Measurements from ENCODE around the gene NFIA. TPM values are rescaled to one million over a fixed set of nuclear protein-coding genes. Genes with fewer than 3 reads are reported as not detected.

NFIA gene
- total and polyA plus RNA-seq, 9 of the 15 experiments (the other 6 are each of a cell fraction or from before 2014, with no cell fraction given): 5.3 to 24.9 (median 9.8) TPM

- peak; percentile 37; the same call in 1 of the 2 replicates for TF ChIP-seq TOE1 (IDR thresholded peaks at IDR 0.05; ENCODE audit: borderline replicate concordance)
- TF ChIP-seq TOE1 (CRISPR knock-in tag; IDR thresholded peaks at IDR 0.05; ENCODE audit: borderline replicate concordance, low read depth): no peak
- TF ChIP-seq NEUROD1 (IDR thresholded peaks at IDR 0.05; ENCODE audit: borderline replicate concordance, low read depth, low read length, partially characterized antibody): peak; percentile 84
- no peak for TF ChIP-seq BRCA1 (IDR thresholded peaks at IDR 0.05)
- TF ChIP-seq BRCA1 (CRISPR knock-in tag; IDR thresholded peaks at IDR 0.05): no peak
- TF ChIP-seq, protein P1, sequence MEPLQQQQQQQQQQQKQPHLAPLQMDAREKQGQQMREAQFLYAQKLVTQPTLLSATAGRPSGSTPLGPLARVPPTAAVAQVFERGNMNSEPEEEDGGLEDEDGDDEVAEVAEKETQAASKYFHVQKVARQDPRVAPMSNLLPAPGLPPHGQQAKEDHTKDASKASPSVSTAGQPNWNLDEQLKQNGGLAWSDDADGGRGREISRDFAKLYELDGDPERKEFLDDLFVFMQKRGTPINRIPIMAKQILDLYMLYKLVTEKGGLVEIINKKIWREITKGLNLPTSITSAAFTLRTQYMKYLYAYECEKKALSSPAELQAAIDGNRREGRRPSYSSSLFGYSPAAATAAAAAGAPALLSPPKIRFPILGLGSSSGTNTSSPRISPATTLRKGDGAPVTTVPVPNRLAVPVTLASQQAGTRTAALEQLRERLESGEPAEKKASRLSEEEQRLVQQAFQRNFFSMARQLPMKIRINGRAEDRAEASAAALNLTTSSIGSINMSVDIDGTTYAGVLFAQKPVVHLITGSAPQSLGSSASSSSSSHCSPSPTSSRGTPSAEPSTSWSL (CRISPR knock-in tag; IDR thresholded peaks at IDR 0.05; ENCODE audit: borderline replicate concordance): no peak
- peak; percentile 41; the same call in 1 of the 2 replicates for TF ChIP-seq GATA2 (CRISPR knock-in tag; IDR thresholded peaks at IDR 0.05)
- TF ChIP-seq NCOA2 (IDR thresholded peaks at IDR 0.05; ENCODE audit: partially characterized antibody in 2 of 2): no peak
- peak; percentile 91 for TF ChIP-seq CXXC5 (CRISPR knock-in tag; IDR thresholded peaks at IDR 0.05)
- TF ChIP-seq LCOR (CRISPR knock-in tag; IDR thresholded peaks at IDR 0.05): peak; percentile 50; the same call in 1 of the 2 replicates
- peak; percentile 84 for TF ChIP-seq ZNF740 (CRISPR knock-in tag; IDR thresholded peaks at IDR 0.05)
- TF ChIP-seq ZNF740 (tag; IDR thresholded peaks at IDR 0.05): peak in 1 of 2 experiments; percentile 86; a peak in 2 of 4 replicates
- TF ChIP-seq NFXL1 (CRISPR knock-in tag; IDR thresholded peaks at IDR 0.05): no peak
- TF ChIP-seq FOXA3 (CRISPR knock-in tag; conservative IDR thresholded peaks at IDR 0.05 in 1 of 2, IDR thresholded peaks at IDR 0.05 in 1 of 2): no peak
- no peak for TF ChIP-seq E2F1 (CRISPR knock-in tag; IDR thresholded peaks at IDR 0.05)
- no peak for TF ChIP-seq PATZ1 (CRISPR knock-in tag; IDR thresholded peaks at IDR 0.05; ENCODE audit: borderline replicate concordance)
- no peak for TF ChIP-seq ZNF174 (CRISPR knock-in tag; IDR thresholded peaks at IDR 0.05)
- no peak for TF ChIP-seq PRPF4 (IDR thresholded peaks at IDR 0.05; ENCODE audit: insufficient read depth, low read depth, low read length, poor library complexity, severe bottlenecking)
- TF ChIP-seq TEAD4 (IDR thresholded peaks at IDR 0.05; ENCODE audit: low read length): peak; percentile 68; the same call in 1 of the 2 replicates
- no peak for TF ChIP-seq TEAD4 (CRISPR knock-in tag; IDR thresholded peaks at IDR 0.05; ENCODE audit: borderline replicate concordance)
- TF ChIP-seq CBFA2T2 (conservative IDR thresholded peaks at IDR 0.05): peak; percentile 50
- TF ChIP-seq HEY1 (CRISPR knock-in tag; IDR thresholded peaks at IDR 0.05; ENCODE audit: borderline replicate concordance): no peak
- TF ChIP-seq GATAD2B (IDR thresholded peaks at IDR 0.05; ENCODE audit: borderline replicate concordance): peak; percentile 93
- peak; percentile 45; the same call in 1 of the 2 replicates for TF ChIP-seq HDAC2 (IDR thresholded peaks at IDR 0.05)
These were observed 2.4 kb upstream of the NFIA start (continued) for GRCh38 chr1:61079898-61080336.
